ENCODE data around the gene RPL27A. TPM values are rescaled to one million over a fixed set of nuclear protein-coding genes. Genes with fewer than 3 reads are reported as not detected.

Gene RPL27A
- total RNA-seq, 1 experiment from 2014 or later = 1,055 TPM

GRCh38 chr11:8671651-8672062 is 10.9 kb upstream of the RPL27A start:
- ATAC-seq (peak; percentile 35; the same call in 1 of the 2 replicates), DNase-seq (ENCODE audit: low read depth, low spot score) (no peak)
- Histone ChIP-seq H3K27me3 (ENCODE audit: insufficient read depth, low read length) (no peaks in the 10 kb centered on the region), H3K9me2 (ENCODE audit: insufficient read depth) (no peaks in the 10 kb centered on the region), H3K4me1 (ENCODE audit: control insufficient read depth in 1 of 2, insufficient read depth in 2 of 2, low read length in 2 of 2) (peaks cover 0 to 27% of the 10 kb centered on the region in 2 experiments; a peak in 2 of 4 replicates), H3K4me3 (replicated peaks in 1 of 2; ENCODE audit: low read depth in 1 of 2, low read length in 2 of 2) (no peak overlapping the region), H3K36me3 (ENCODE audit: control insufficient read depth in 1 of 2, insufficient read depth in 2 of 2, low read length in 2 of 2) (peaks cover 9 to 37% of the 10 kb centered on the region in 2 experiments), H3K79me2 (ENCODE audit: insufficient read depth, low read length) (no peaks in the 10 kb centered on the region; the same call in 1 of the 2 replicates), H3K27ac (ENCODE audit: low read depth, low read length) (no peak overlapping the region; the same call in 1 of the 2 replicates), H3K9me3 (ENCODE audit: control insufficient read depth in 1 of 2, insufficient read depth in 1 of 2, low read depth in 1 of 2, low read length in 2 of 2) (no peaks in the 10 kb centered on the region), H3K4me2 (ENCODE audit: low read length) (peak overlapping the region; percentile 7; the same call in 1 of the 2 replicates), H2AFZ (ENCODE audit: low read depth, low read length, poor library complexity, severe bottlenecking) (no peak overlapping the region), H3K9ac (ENCODE audit: low read length) (no peak overlapping the region), H4K20me1 (ENCODE audit: insufficient read depth) (no peaks in the 10 kb centered on the region; the same call in 1 of the 2 replicates)
- TF ChIP-seq REST (IDR thresholded peaks at IDR 0.05; ENCODE audit: low read depth) (no peak), CBX3 (IDR thresholded peaks at IDR 0.05; ENCODE audit: low read depth) (no peak), TCF7L2 (IDR thresholded peaks at IDR 0.05; ENCODE audit: borderline replicate concordance, extremely low read depth, insufficient read depth, insufficient read length) (no peak), FOSL1 (IDR thresholded peaks at IDR 0.05; ENCODE audit: low read depth) (no peak), SIN3A (IDR thresholded peaks at IDR 0.05; ENCODE audit: low read depth) (no peak), SP1 (IDR thresholded peaks at IDR 0.05; ENCODE audit: low read depth) (no peak), CEBPB (IDR thresholded peaks at IDR 0.05; ENCODE audit: low read depth) (no peak), EGR1 (IDR thresholded peaks at IDR 0.05; ENCODE audit: low read depth) (no peak), ZFX (IDR thresholded peaks at IDR 0.05) (no peak), RAD21 (IDR thresholded peaks at IDR 0.05; ENCODE audit: low read depth) (no peak), JUND (IDR thresholded peaks at IDR 0.05) (no peak), SRF (IDR thresholded peaks at IDR 0.05; ENCODE audit: low read depth) (no peak)
- TF ChIP-seq, protein P1, sequence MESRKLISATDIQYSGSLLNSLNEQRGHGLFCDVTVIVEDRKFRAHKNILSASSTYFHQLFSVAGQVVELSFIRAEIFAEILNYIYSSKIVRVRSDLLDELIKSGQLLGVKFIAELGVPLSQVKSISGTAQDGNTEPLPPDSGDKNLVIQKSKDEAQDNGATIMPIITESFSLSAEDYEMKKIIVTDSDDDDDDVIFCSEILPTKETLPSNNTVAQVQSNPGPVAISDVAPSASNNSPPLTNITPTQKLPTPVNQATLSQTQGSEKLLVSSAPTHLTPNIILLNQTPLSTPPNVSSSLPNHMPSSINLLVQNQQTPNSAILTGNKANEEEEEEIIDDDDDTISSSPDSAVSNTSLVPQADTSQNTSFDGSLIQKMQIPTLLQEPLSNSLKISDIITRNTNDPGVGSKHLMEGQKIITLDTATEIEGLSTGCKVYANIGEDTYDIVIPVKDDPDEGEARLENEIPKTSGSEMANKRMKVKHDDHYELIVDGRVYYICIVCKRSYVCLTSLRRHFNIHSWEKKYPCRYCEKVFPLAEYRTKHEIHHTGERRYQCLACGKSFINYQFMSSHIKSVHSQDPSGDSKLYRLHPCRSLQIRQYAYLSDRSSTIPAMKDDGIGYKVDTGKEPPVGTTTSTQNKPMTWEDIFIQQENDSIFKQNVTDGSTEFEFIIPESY (IDR thresholded peaks at IDR 0.05; ENCODE audit: extremely low read depth, insufficient replicate concordance, low read length) = no peak
- TF ChIP-seq, protein P2, sequence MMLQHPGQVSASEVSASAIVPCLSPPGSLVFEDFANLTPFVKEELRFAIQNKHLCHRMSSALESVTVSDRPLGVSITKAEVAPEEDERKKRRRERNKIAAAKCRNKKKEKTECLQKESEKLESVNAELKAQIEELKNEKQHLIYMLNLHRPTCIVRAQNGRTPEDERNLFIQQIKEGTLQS (IDR thresholded peaks at IDR 0.05) = no peak
- ChIA-PET RAD21 (ENCODE audit: low non-redundant PET in 1 of 2, low total read pairs in 2 of 2, uncharacterized antibody in 2 of 2, unreplicated experiment in 2 of 2) (no interaction called here), POLR2A (interaction anchor here (4.0 kb wide), 1 partner anchor 11 kb away, joined by 14 read pairs; the partner anchor contains the start of genes RPL27A and TRIM66), CTCF (no interaction called here)
- no TSS peak for BruUV-seq (replicated peaks)
- intact Hi-C loops (cut with micrococcal nuclease) = no loop called here
